K562 (cell line): Measurements from ENCODE around the gene VEGFB. TPM values are rescaled to one million over a fixed set of nuclear protein-coding genes. Genes with fewer than 3 reads are reported as not detected.
A peak's percentile ranks its signal among the peaks of the same experiment; 100 is the strongest.

Experiments used
- ATAC-seq: fragments of 200-7000 bp; cut with Tn5 transposase; 3 replicates; pipeline ENCODE4 v1.9.1; 2020; ENCODE audit warnings: moderate library complexity
- BruUV-seq: library from RNA; stranded (reverse); fragments of 400-500 nt; replicated peaks from 2 replicates; lab custom pipeline; 2021; lab: Mats Ljungman, UMichigan
- CTCF ChIA-PET: fragments of 300-600 bp; formaldehyde crosslinking; extraction: SDS; loops from one replicate; lab custom pipeline; 2021; ENCODE audit warnings: low intra/inter-chr PET ratio; lab: Yijun Ruan, JAX
- POLR2A ChIA-PET: fragments of 300-600, 350-650 bp; sonication (Branson Sonifier 250); formaldehyde crosslinking; extraction: SDS; loops from one replicate; lab custom pipeline; 2021; ENCODE audit warnings: antibody characterized with exemption, inconsistent platforms; lab: Yijun Ruan, JAX
- DNase-seq, 4 experiments: peaks; one replicate each; pipeline versions ENCODE4 v3.0.0 to v3.0.0-alpha.2; 2011 to 2018; ENCODE audit warnings: low spot score in 3 of 4, mixed read lengths in 3 of 4; ENCODE audit errors: extremely low read depth in 1 of 4
- FAIRE-seq: peaks from 2 replicates; lab custom pipeline; 2011; peaks lifted over from hg19 to GRCh38; lab: Jason Lieb, UNC
- H2AFZ ChIP-seq: 2 replicates; pipeline ENCODE4 v1.6.0; 2011; ENCODE audit warnings: low read depth, low read length, control low read depth, inconsistent platforms
- H3K27ac ChIP-seq: fragments of 200-600 bp; 3 replicates; pipeline ENCODE4 v1.8.0; 2011; ENCODE audit warnings: low read depth, mild to moderate bottlenecking, control low read depth, inconsistent platforms, low read length, moderate library complexity, mixed read lengths; ENCODE audit errors: extremely low read depth
- H3K27me3 ChIP-seq, 2 experiments: fragments of 300-600 bp in 1 of 2; 2 replicates in 1 of 2; 3 replicates in 1 of 2; pipeline versions ENCODE4 v1.6.0 to v1.8.0; 2011; ENCODE audit warnings: inconsistent platforms in 2 of 2, low read length in 2 of 2, mild to moderate bottlenecking in 1 of 2, mixed read lengths in 1 of 2, moderate library complexity in 1 of 2; ENCODE audit not compliant: control insufficient read depth in 2 of 2, insufficient read depth in 2 of 2
- H3K36me3 ChIP-seq: fragments of 300-600 bp; 3 replicates; pipeline ENCODE4 v1.8.0; 2011; ENCODE audit warnings: mild to moderate bottlenecking, low read length, inconsistent platforms; ENCODE audit not compliant: control insufficient read depth, insufficient read depth
- H3K4me1 ChIP-seq, 2 experiments: fragments of 200-600 bp in 1 of 2; replicated peaks in 1 of 2; 2 replicates in 1 of 2; 3 replicates in 1 of 2; pipeline versions ENCODE4 v1.5.1 to v1.8.0; 2011; ENCODE audit warnings: inconsistent platforms in 2 of 2, low read length in 2 of 2, mild to moderate bottlenecking in 1 of 2, mixed read lengths in 1 of 2, moderate library complexity in 1 of 2; ENCODE audit not compliant: control insufficient read depth in 2 of 2, insufficient read depth in 2 of 2
- H3K4me2 ChIP-seq: 2 replicates; pipeline ENCODE4 v1.6.1; 2011; ENCODE audit warnings: low read length, control low read depth, inconsistent platforms, mixed read lengths; ENCODE audit not compliant: insufficient read depth
- H3K4me3 ChIP-seq: fragments of 200-600 bp; sonication (generic), shearing (Covaris generic); 2 replicates; pipeline ENCODE4 v1.5.1; 2016; ENCODE audit warnings: control low read depth, inconsistent platforms
- H3K79me2 ChIP-seq: fragments of 200-600 bp; 3 replicates; pipeline ENCODE4 v1.8.0; 2011; ENCODE audit warnings: low read length, inconsistent platforms; ENCODE audit not compliant: control insufficient read depth, insufficient read depth
- H3K9ac ChIP-seq, 2 experiments: 2 replicates each; pipeline versions ENCODE4 v1.6.0 to v1.6.1; 2011; ENCODE audit warnings: low read depth in 2 of 2, low read length in 2 of 2, control low read depth in 1 of 2, inconsistent platforms in 1 of 2, mild to moderate bottlenecking in 1 of 2, mixed read lengths in 1 of 2; ENCODE audit not compliant: insufficient read depth in 1 of 2
- H3K9me1 ChIP-seq: one replicate; pipeline ENCODE4 v1.6.0; 2011; ENCODE audit warnings: inconsistent platforms, mild to moderate bottlenecking, low read length, moderate library complexity; ENCODE audit not compliant: control insufficient read depth, insufficient read depth
- H3K9me3 ChIP-seq: replicated peaks from 2 replicates; pipeline ENCODE4 v1.5.1; 2011; ENCODE audit warnings: low read depth, low read length, inconsistent platforms; ENCODE audit not compliant: control insufficient read depth, insufficient read depth
- H4K20me1 ChIP-seq: replicated peaks from 2 replicates; pipeline ENCODE4 v1.6.1; 2011; ENCODE audit warnings: low read length, inconsistent platforms, mixed read lengths; ENCODE audit not compliant: control insufficient read depth, insufficient read depth
- ETS1 ChIP-seq: conservative IDR thresholded peaks from 2 replicates; pipeline ENCODE4 v1.6.1; 2011; ENCODE audit warnings: low read depth, mild to moderate bottlenecking, low read length; ENCODE audit not compliant: control insufficient read depth
- FOXM1 ChIP-seq, 2 experiments: fragments of 450-650 bp in 1 of 2; sonication (generic) in 1 of 2; formaldehyde crosslinking in 1 of 2; IDR thresholded peaks; 2 replicates each; pipeline versions ENCODE4 v1.6.1 to v1.9.0; 2017 to 2022; ENCODE audit warnings: low read depth in 2 of 2, mild to moderate bottlenecking in 2 of 2, missing genetic modification reagents in 1 of 2, moderate library complexity in 1 of 2
- POLR2G ChIP-seq: fragments of 200-400 bp; formaldehyde crosslinking; IDR thresholded peaks from 2 replicates; pipeline ENCODE4 v1.6.1; 2017; ENCODE audit warnings: low read depth, mild to moderate bottlenecking, antibody characterized with exemption, low read length, moderate library complexity
- RB1 ChIP-seq: fragments of 450-650 bp; IDR thresholded peaks from 2 replicates; pipeline ENCODE4 v1.6.1; 2017; ENCODE audit warnings: low read depth, mild to moderate bottlenecking
- TBP ChIP-seq: optimal IDR thresholded peaks from 2 replicates; pipeline ENCODE3; 2011; ENCODE audit warnings: low read depth, low read length, improper control_type of control experiment
- THRB ChIP-seq: fragments of 450-650 bp; formaldehyde crosslinking; conservative IDR thresholded peaks from 2 replicates; pipeline ENCODE4 v1.4.0; 2022; ENCODE audit warnings: mild to moderate bottlenecking, missing genetic modification characterization
- YY1 ChIP-seq, 3 experiments: IDR thresholded peaks; 2 replicates each; pipeline ENCODE4 v1.6.1; 2011; ENCODE audit warnings: low read length in 2 of 3, mild to moderate bottlenecking in 2 of 3, moderate library complexity in 2 of 3, borderline replicate concordance in 1 of 3, control low read depth in 1 of 3, low read depth in 1 of 3; ENCODE audit not compliant: insufficient read depth in 3 of 3, insufficient replicate concordance in 2 of 3, control insufficient read depth in 1 of 3, insufficient read length in 1 of 3; ENCODE audit errors: extremely low read depth in 1 of 3
- WGBS: fragments of 100-300 bp; shearing (Covaris generic); methylation state at CpG from one replicate; pipeline ENCODE4 v1.1.6; 2016; ENCODE audit warnings: low coverage, mixed read lengths; ENCODE audit not compliant: insufficient coverage; ENCODE audit errors: missing lambda C conversion rate; 5-methylcytosine and 5-hydroxymethylcytosine counted together
- in situ Hi-C: fragments of 300-500 bp; cut with MboI; formaldehyde crosslinking; loops from 4 replicates; pipeline ENCODE4 v1.15.0; 2018; ENCODE audit warnings: inconsistent platforms, mixed read lengths
- intact Hi-C: fragments of 100-400 bp; cut with micrococcal nuclease; formaldehyde crosslinking; loops from 2 replicates; pipeline ENCODE4 v1.14.2; 2022
- polyA plus RNA-seq, 8 experiments: library from polyadenylated mRNA; depleted of rRNA in 4 of 8; stranded (reverse) in 5 of 8; unstranded in 3 of 8; fragments of >200 nt; fragmentation: Nextera tagmentation in 2 of 8; fragmentation: Illumina TruSeq in 1 of 8; extraction: Ambion mirVana in 2 of 8; extraction: Trizol in 1 of 8; gene quantifications; 2 replicates each; pipeline versions ENCODE4 v1.2.1 to v1.2.3, GENCODE V29; 2011 to 2014; ENCODE audit warnings: inconsistent platforms in 1 of 8, missing spikeins in 1 of 8
- total RNA-seq, 7 experiments: library from RNA; depleted of rRNA in 6 of 7; stranded (reverse); fragments of >200 nt in 6 of 7; fragmentation: Illumina TruSeq in 2 of 7; extraction: Trizol in 2 of 7; gene quantifications; 2 replicates each; pipeline versions ENCODE4 v1.2.1 to v1.2.3, GENCODE V29; 2011 to 2021; ENCODE audit warnings: low replicate concordance in 1 of 7
- TF ChIP-seq, protein P1 (sequence below): sonication (generic); formaldehyde crosslinking; IDR thresholded peaks from 2 replicates; pipeline ENCODE4 v1.8.1; 2023; ENCODE audit warnings: mild to moderate bottlenecking, missing genetic modification reagents, moderate library complexity

VEGFB gene
- total and polyA plus RNA-seq, 9 of the 15 experiments (the other 6 are each of a cell fraction or from before 2014, with no cell fraction given), result 11.0 to 83.4 (median 25.7) TPM

DNA sequence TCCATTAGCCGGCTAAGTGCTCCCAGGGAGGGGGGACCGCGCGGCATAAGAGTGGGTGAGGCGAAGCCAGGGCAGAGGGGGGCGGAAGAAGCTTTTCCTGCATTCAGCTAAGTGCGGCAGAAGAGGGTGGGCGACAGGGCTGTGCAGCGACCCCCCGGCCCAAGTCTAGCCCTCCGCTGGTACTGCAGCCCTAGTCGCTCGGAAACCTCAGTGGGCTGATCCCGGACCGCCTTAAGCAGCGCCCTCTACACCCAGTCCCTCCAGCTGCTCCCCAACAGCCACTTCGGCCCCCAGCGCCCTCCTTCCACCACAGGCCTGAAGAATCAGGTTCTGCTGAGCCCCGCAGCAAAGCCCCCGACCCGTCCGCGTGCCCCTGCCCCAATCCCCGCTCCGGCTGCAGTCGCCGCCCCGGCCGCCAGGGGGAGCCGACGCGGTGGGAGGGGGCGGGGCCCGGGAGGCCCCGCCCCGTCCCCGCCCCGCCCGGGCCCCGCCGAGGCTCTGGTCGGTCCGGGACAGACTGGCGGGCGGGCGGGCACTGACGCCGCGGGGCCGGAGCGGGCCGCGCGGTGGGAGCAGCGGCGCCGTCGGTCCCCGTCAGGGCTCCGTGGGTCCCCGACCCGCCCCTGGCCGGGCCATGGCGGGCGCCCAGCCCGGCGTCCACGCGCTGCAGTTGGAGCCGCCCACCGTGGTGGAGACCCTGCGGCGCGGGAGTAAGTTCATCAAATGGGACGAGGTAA lies 16.8 kb downstream of the VEGFB start, which contains the start of gene PLCB3:
Gene PLCB3 (plus strand): TSS at position 515 of the 737 bp plus-strand sequence. CDS start 120 bp downstream, at position 635.
- intact Hi-C loops, result no loop called here
- CTCF ChIA-PET, result interaction anchor here (0.6 to 0.7 kb wide), 2 partner anchors 49 to 1345 kb away, joined by 3 read pairs; partner anchors contain the start of gene CATSPERZ
- whole genome bisulfite sequencing, result 0% methylated on average over 25 of the region's 75 CpGs
- H3K27ac ChIP-seq, result peak within 1 kb of the TSS; percentile 80
- H4K20me1 ChIP-seq, result peaks cover 7% of the 10 kb centered on the region
- peak; percentile 60 to 92 (median 84) for DNase-seq
- H3K4me2 ChIP-seq, result peak within 1 kb of the TSS; percentile 88
- H3K9ac ChIP-seq, result peak within 1 kb of the TSS; percentile 84 to 95
- peaks cover 32% of the 10 kb centered on the region; the same call in 2 of the 3 replicates for H3K36me3 ChIP-seq
- H3K79me2 ChIP-seq, result peaks cover 29% of the 10 kb centered on the region
- POLR2A ChIA-PET, result interaction anchor here (1.0 to 7.8 kb wide), 6 partner anchors 8 to 45 kb away, joined by 3 to 58 read pairs (median 7); partner anchors contain the start of gene FERMT3
- no peaks in the 10 kb centered on the region for H3K27me3 ChIP-seq
- in situ Hi-C loops, result no loop called here
- H3K4me1 ChIP-seq, result peaks cover 30 to 87% of the 10 kb centered on the region in 2 experiments
- H3K9me3 ChIP-seq, result no peaks in the 10 kb centered on the region
- FAIRE-seq, result no peak
- H3K4me3 ChIP-seq, result peak within 1 kb of the TSS; percentile 87
- peak; percentile 60 for ATAC-seq
- BruUV-seq, result TSS peak; percentile 49
- peak within 1 kb of the TSS; percentile 94 for H2AFZ ChIP-seq
- H3K9me1 ChIP-seq, result no peaks in the 10 kb centered on the region
- peak; percentile 56; the same call in 1 of the 2 replicates for TF ChIP-seq ETS1
- no peak for TF ChIP-seq THRB
- TF ChIP-seq, protein P1, sequence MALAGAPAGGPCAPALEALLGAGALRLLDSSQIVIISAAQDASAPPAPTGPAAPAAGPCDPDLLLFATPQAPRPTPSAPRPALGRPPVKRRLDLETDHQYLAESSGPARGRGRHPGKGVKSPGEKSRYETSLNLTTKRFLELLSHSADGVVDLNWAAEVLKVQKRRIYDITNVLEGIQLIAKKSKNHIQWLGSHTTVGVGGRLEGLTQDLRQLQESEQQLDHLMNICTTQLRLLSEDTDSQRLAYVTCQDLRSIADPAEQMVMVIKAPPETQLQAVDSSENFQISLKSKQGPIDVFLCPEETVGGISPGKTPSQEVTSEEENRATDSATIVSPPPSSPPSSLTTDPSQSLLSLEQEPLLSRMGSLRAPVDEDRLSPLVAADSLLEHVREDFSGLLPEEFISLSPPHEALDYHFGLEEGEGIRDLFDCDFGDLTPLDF, result no peak
- peak; percentile 86 for TF ChIP-seq POLR2G
- TF ChIP-seq FOXM1 (IDR thresholded peaks at IDR 0.05; ENCODE audit: low read depth), result no peak
- TF ChIP-seq FOXM1 (CRISPR knock-in tag; IDR thresholded peaks at IDR 0.05; ENCODE audit: low read depth), result peak; percentile 71; the same call in 1 of the 2 replicates
- peak in 2 of 3 experiments; percentile 46 to 65 for TF ChIP-seq YY1 (IDR thresholded peaks at IDR 0.05; ENCODE audit: borderline replicate concordance in 1 of 3, control insufficient read depth in 1 of 3, extremely low read depth in 1 of 3, insufficient read depth in 3 of 3, insufficient read length in 1 of 3, insufficient replicate concordance in 2 of 3, low read depth in 1 of 3, low read length in 2 of 3)
- peak; percentile 29 for TF ChIP-seq TBP
- TF ChIP-seq RB1, result peak; percentile 55; the same call in 1 of the 2 replicates
